ENCODE measurements around the gene CCDC27.

The CCDC27 gene

DNA sequence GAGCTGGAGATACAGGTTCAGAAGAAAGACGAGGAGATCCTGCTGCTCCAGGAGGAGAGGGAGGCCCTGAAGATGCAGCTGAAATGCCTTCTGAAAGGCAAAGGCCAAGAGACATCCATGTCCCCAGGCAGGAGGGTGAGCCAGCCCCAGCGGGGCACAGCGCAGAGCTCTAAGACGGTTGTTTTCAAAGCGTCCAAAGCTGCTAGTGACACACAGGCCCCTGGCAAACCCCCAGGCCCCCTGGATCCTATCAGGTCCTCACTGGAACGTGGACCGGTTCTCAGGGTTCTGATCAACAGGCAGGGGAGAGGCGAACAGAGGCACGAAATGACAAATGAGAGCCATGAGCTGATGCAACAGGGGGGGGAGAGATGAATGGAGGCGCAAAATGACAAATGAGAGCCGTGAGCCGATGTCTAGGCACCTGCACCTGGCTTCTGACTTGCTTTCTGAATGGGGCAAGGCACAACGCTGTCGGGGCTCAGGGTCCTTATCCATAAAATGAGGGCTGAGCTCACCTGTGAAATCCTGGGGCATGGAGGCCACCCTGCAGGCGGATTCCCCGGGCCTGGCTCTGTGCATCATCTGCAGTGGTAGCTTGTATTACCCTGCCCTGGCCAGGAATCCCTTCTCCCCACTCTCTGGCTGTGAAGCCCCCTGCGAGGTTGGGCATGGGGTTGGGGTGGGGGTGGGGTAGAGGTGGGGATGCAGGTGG lies 9.2 kb downstream of the CCDC27 start:
- DNase-seq = no peak

DNA sequence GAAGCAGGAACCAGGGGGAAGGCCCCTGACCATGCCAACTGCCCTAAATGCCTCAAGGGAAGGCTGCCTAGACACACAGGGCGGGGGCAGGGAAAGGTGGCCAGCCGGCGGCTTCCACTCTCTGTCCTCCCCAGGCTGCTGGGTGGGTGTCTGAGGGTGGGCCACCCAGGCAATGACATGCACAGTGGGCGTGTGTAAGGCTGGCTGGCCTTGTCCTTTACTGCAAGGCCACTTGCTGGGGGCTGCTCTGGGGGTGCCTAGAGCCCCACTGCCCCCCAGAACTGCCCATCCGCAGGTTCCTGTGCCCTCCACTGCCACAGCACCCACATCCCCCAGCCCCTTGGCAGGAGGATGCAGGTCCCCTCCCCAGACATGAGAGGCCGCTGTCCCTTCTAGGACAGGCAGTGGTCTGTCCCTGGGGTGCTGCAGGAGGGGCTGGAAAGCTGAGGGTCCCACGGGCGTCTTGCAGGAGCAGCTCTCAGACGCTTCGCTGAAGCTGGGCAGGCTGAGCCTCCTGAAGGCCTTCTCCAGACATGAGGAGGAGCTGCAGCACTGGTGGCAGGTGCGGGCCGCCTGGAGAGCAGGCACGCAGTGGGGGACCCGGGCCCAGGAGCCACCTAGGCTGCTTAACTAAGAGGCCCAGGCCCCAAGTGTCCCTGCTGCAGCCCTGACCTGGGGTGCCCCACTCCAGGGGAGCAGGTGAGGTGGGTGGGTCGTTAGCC lies 10.1 kb downstream of the CCDC27 start:
- DNase-seq = no peak

GRCh38 chr1:3762873-3763228 lies 10.6 kb downstream of the CCDC27 start:
- no peak for DNase-seq

- no peak for DNase-seq
These were observed 11.3 kb downstream of the CCDC27 start for GRCh38 chr1:3763351-3764125.

- no peak for DNase-seq
These were observed 15.2 kb downstream of the CCDC27 start for GRCh38 chr1:3767328-3767925.

DNA sequence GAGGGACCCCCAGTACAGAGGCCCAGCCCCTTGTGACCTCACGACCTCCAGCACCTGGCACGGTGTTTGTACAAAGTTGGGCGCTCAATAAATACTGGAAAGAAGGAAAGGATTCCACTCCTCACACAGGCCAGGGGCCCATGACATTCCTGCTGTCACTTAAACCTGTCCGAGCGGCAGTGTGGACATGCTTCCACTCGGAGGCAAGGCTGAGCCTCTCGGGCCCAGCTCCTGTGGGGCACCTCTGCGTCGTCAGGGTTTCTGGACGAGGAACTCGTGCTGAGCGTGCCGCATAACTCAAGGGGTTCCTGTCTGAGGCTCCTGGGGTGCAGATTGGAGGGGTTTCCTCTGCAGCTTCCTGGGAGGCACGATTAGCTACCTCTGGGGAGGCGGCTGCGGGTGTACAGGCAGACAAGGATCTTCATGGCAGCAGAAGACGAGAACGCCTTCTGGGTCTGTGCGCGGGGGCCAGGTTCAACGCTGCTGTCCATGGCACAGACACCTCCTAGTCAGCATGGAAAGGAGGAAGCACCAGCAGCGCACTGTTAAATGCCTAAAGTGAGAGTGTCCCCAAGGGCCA lies 16.7 kb downstream of the CCDC27 start:
- no peak for DNase-seq

- DNase-seq = no peak
These were observed 18.0 kb downstream of the CCDC27 start for GRCh38 chr1:3770047-3770765.

GRCh38 chr1:3771108-3772026 lies 19.1 kb downstream of the CCDC27 start:
- peak in 1 of 2 experiments; percentile 6 for DNase-seq

- peak; percentile 34 to 66 for DNase-seq
These were observed 19.9 kb downstream of the CCDC27 start for GRCh38 chr1:3772027-3772714.

- DNase-seq = no peak
These were observed 20.7 kb downstream of the CCDC27 start, which contains the start of gene SMIM1 for GRCh38 chr1:3772715-3773571. SMIM1 (plus strand) TSS chr1:3772749; CDS start chr1:3775374, 2,625 bp downstream.

GRCh38 chr1:3773572-3774275 lies 21.5 kb downstream of the CCDC27 start:
- DNase-seq = no peak

- no peak for DNase-seq
These were observed 22.2 kb downstream of the CCDC27 start for GRCh38 chr1:3774276-3774945.

DNA sequence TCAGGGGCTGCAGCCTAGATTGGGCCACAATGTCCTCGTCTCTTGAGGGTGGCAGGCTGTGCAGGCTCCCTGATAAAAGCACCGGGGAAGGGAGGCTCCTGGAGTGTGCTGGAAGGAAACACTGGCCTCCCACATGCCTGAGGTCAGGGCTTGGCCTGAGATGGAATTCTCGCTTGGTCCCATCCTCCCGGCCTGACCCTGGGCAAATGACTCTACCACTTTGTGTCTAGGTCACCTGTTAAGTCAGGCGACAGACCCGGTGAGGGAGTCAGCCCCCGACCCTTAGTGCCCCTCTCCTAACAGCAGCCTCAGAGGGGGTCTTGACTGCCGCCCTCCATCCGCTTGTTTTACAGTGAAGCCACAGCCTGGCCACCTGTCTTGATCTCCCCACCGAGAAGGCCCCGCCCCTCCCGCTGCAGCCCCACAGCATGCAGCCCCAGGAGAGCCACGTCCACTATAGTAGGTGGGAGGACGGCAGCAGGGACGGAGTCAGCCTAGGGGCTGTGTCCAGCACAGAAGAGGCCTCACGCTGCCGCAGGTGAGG lies 22.8 kb downstream of the CCDC27 start:
- DNase-seq = no peak

DNA sequence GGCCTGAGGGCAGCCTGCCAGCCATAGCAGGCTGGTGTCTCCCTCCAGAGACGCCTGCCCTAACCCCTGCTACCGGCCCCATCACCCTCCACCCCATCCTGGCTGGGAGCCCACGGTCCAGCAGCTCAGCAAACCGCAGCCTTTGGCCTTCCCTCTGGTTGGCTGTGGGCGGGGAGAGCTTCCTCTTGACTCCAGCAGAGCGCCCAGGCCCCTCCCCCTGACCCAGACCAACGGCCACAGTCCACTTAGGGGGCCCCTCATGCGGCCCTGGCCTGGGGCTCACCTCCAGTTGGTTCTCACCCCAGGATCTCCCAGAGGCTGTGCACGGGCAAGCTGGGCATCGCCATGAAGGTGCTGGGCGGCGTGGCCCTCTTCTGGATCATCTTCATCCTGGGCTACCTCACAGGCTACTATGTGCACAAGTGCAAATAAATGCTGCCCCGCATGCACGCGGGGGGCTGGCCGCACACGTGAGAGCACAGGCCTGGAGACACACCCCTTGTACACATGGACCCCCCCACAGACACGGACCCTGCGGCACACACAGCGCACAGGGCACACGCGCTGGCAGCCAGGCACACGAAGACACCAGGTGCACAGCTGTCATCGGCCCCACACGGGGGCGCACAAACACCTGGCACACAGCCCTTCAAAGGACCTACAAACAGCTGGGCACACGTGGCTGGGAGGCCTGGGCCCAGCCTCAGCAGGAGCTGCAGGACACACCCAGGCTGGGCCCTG lies 23.4 kb downstream of the CCDC27 start:
- DNase-seq = peak in 1 of 2 experiments; percentile 70

DNA sequence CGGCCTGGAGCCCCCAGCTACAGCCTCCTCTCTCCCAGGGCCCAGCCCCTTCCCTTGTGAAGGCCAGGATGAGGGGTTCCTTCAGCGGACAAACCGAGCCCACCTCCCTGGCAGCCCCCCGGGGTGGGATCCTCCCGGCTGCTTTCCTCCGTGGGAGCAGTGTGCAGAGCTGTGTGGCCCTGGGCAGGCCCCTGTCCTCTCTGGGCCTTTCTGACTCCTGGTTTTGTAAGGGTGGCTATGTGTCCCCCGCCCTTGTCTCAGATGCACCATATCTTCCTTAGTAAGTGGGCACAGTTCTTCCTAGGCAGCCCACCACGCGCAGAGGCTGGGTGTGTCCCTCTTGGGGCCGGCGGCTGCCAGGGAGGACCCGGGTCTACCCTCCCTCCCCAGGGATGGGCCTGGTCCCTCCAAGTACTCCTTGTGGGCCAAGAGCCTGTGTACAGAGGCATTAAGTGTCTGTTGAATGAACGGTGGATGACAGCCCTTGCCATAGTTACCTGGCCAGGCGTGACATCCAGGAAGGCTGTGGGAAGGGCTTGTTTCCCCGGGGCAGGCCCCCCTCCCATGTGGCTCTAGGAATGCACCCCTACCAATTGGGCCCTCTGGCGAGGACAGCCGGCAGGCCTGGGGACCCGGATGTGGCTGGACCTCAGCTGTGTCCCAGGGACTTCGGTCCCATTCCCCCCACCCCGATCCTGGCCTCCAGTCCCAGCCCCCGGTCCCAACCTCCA lies 24.1 kb downstream of the CCDC27 start:
- no peak for DNase-seq

DNA sequence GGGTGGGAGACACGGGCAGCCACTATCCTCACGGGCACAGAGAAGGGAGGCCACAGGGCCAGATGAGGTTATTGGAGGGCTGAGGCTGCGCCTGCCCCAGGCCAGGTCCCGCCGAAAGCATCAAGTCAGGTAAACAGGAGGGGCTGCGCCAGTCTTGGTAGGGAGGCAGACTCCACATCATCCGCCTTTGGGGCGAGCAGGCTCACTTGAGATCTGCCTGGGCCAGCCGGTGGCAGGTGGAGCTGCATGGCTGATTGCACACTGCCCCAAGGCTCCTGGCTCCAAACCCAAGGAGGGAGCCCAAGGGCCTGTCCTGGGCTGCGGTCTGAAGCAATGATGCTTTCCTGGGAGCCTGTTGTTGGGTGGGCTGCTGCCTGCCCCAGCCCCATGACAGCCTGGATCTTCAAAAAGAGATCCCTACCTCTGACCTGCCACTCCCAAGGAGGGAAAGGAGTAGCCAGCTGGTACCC lies 24.9 kb downstream of the CCDC27 start:
- peak in 1 of 2 experiments; percentile 18 for DNase-seq

Data from NCI-H524 (cell line).